Activated CD4-positive, alpha-beta T cell treated with anti-CD3 and anti-CD28 coated beads, Interleukin-2, amount 10 ng/mL, durations not matched to agents 7 days and 5 days (primary cell): ENCODE measurements around the gene VHLL. TPM values are rescaled to one million over a fixed set of nuclear protein-coding genes. Genes with fewer than 3 reads are reported as not detected.
"Not testable (repeated sequence)": the region's sequence is repeated elsewhere in the genome, so short reads cannot be mapped to it uniquely, and the experiment has no call there.

Source experiments
- CTCF ChIA-PET: fragments of 350-600 bp; sonication (Branson Sonifier 250); formaldehyde crosslinking; loops from one replicate; lab custom pipeline; 2021; ENCODE audit warnings: antibody characterized with exemption; lab: Charles Lee
- POLR2A ChIA-PET: fragments of 350-600 bp; sonication (Branson Sonifier 250); formaldehyde crosslinking; loops from one replicate; lab custom pipeline; 2021; ENCODE audit warnings: antibody characterized with exemption; lab: Charles Lee
- DNase-seq: peaks from one replicate; pipeline ENCODE4 v3.0.0-alpha.2; 2020
- H3K27ac Mint-ChIP-seq: one replicate; pipeline ENCODE4 v1.8.0; 2021; ENCODE audit warnings: mild to moderate bottlenecking, moderate library complexity, mixed read lengths
- H3K27me3 Mint-ChIP-seq: one replicate; pipeline ENCODE4 v1.8.0; 2021; ENCODE audit warnings: mixed read lengths
- H3K36me3 Mint-ChIP-seq: one replicate; pipeline ENCODE4 v1.8.0; 2021; ENCODE audit warnings: low read depth, mixed read lengths
- H3K4me1 Mint-ChIP-seq: one replicate; pipeline ENCODE4 v1.8.0; 2021; ENCODE audit warnings: mixed read lengths
- H3K4me3 Mint-ChIP-seq: one replicate; pipeline ENCODE4 v1.8.0; 2021; ENCODE audit warnings: mild to moderate bottlenecking, moderate library complexity, mixed read lengths
- H3K9me3 Mint-ChIP-seq: one replicate; pipeline ENCODE4 v1.8.0; 2021; ENCODE audit warnings: mixed read lengths
- total RNA-seq, 2 experiments: library from RNA; stranded (reverse); gene quantifications; one replicate each; pipeline ENCODE4 v1.2.3, GENCODE V29; 2021

The VHLL gene
- total RNA-seq = under 1 TPM in 1 of 2 experiments, not detected in 1; 0.52 TPM

GRCh38 chr1:156298852-156299357 is at the start of gene VHLL:
Gene VHLL, minus strand, starts transcription at chr1:156299307. Its CDS starts 118 bp downstream, at chr1:156299189.
- Mint-ChIP-seq H3K27ac (peak within 1 kb of the TSS; percentile 31), H3K4me1 (peaks cover 19% of the 10 kb centered on the region), H3K27me3 (no peaks in the 10 kb centered on the region), H3K36me3 (no peaks in the 10 kb centered on the region), H3K4me3 (no peak within 1 kb of the TSS), H3K9me3 (no peaks in the 10 kb centered on the region)
- ChIA-PET POLR2A (no interaction called here), CTCF (interaction anchor here (0.6 to 4.0 kb wide), 3 partner anchors 13 to 157 kb away, joined by 3 to 11 read pairs (median 3); partner anchors contain the start of genes SMG5 and TMEM79)
- DNase-seq = no peak

- ChIA-PET CTCF (interaction anchor here (0.8 to 1.6 kb wide), 2 partner anchors 24 to 38 kb away, joined by 3 to 4 read pairs; no protein-coding TSS in a partner anchor), POLR2A (no interaction called here)
- DNase-seq = no peak
- Mint-ChIP-seq H3K4me3 (no peak overlapping the region), H3K36me3 (no peaks in the 10 kb centered on the region), H3K9me3 (no peaks in the 10 kb centered on the region), H3K4me1 (peaks cover 5% of the 10 kb centered on the region), H3K27me3 (peaks cover 25% of the 10 kb centered on the region), H3K27ac (no peak overlapping the region)
These were observed 48.2 kb upstream of the VHLL start for GRCh38 chr1:156347331-156347730.

GRCh38 chr1:156346636-156347035 is 47.5 kb upstream of the VHLL start:
- no peak for DNase-seq
- Mint-ChIP-seq H3K27me3 (peaks cover 25% of the 10 kb centered on the region), H3K27ac (no peak overlapping the region), H3K36me3 (no peaks in the 10 kb centered on the region), H3K9me3 (no peaks in the 10 kb centered on the region), H3K4me3 (no peak overlapping the region), H3K4me1 (peaks cover 5% of the 10 kb centered on the region)
- POLR2A ChIA-PET = interaction anchor here (0.6 kb wide), 1 partner anchor 1813 kb away, joined by 3 read pairs; no protein-coding TSS in a partner anchor
- CTCF ChIA-PET = interaction anchor here (1.1 kb wide), 1 partner anchor 39 kb away, joined by 3 read pairs; no protein-coding TSS in a partner anchor

- ChIA-PET CTCF (interaction anchor here (0.6 to 1.1 kb wide), 2 partner anchors 39 to 318 kb away, joined by 3 to 4 read pairs; no protein-coding TSS in a partner anchor), POLR2A (interaction anchor here (0.6 kb wide), 1 partner anchor 1813 kb away, joined by 3 read pairs; no protein-coding TSS in a partner anchor)
- H3K4me1 Mint-ChIP-seq, DNase-seq, H3K27ac Mint-ChIP-seq, H3K9me3 Mint-ChIP-seq, H3K4me3 Mint-ChIP-seq, H3K36me3 Mint-ChIP-seq: not testable (repeated sequence)
- H3K27me3 Mint-ChIP-seq = peaks cover 22% of the 10 kb centered on the region
These were observed 46.9 kb upstream of the VHLL start for GRCh38 chr1:156346035-156346434.

GRCh38 chr1:156344409-156344808 is 45.3 kb upstream of the VHLL start:
- peaks cover under 1% of the 10 kb centered on the region for H3K4me1 Mint-ChIP-seq
- H3K27me3 Mint-ChIP-seq = peaks cover 20% of the 10 kb centered on the region
- POLR2A ChIA-PET = no interaction called here
- CTCF ChIA-PET = interaction anchor here (0.7 to 1.3 kb wide), 4 partner anchors 12 to 102 kb away, joined by 3 to 5 read pairs (median 4); no protein-coding TSS in a partner anchor
- H3K4me3 Mint-ChIP-seq = no peak overlapping the region
- no peaks in the 10 kb centered on the region for H3K36me3 Mint-ChIP-seq
- DNase-seq = no peak
- no peaks in the 10 kb centered on the region for H3K9me3 Mint-ChIP-seq
- H3K27ac Mint-ChIP-seq = no peak overlapping the region

- Mint-ChIP-seq H3K4me3 (no peak overlapping the region), H3K9me3 (no peaks in the 10 kb centered on the region)
- CTCF ChIA-PET = interaction anchor here (0.8 to 0.9 kb wide), 2 partner anchors 43 to 276 kb away, joined by 3 read pairs; no protein-coding TSS in a partner anchor
These were observed 43.3 kb upstream of the VHLL start for GRCh38 chr1:156342166-156342955.

GRCh38 chr1:156338180-156338976 is 39.3 kb upstream of the VHLL start, which contains the start of the genes CCT3 and TSACC:
Gene CCT3, minus strand, starts transcription at chr1:156338292. Its CDS starts 108 bp downstream, at chr1:156338184.
Gene TSACC, plus strand, starts transcription at chr1:156338526. Its CDS starts 1,232 bp downstream, at chr1:156339758.
- POLR2A ChIA-PET = no interaction called here
- H3K9me3 Mint-ChIP-seq = no peaks in the 10 kb centered on the region
- peak; percentile 99 for DNase-seq
- CTCF ChIA-PET = interaction anchor here (0.6 to 1.1 kb wide), 4 partner anchors 19 to 110 kb away, joined by 3 to 5 read pairs (median 3); partner anchors contain the start of gene SMG5
- H3K27ac Mint-ChIP-seq = peak within 1 kb of the TSS; percentile 92
- H3K4me1 Mint-ChIP-seq = peaks cover 30% of the 10 kb centered on the region
- H3K36me3 Mint-ChIP-seq = peaks cover 37% of the 10 kb centered on the region
- H3K27me3 Mint-ChIP-seq = peaks cover 1% of the 10 kb centered on the region
- H3K4me3 Mint-ChIP-seq = peak within 1 kb of the TSS; percentile 96

More at GRCh38 chr1:156342166-156342955, 43.3 kb upstream of the VHLL start:
- DNase-seq = no peak
- Mint-ChIP-seq H3K36me3 (peaks cover 3% of the 10 kb centered on the region), H3K27ac (no peak overlapping the region), H3K4me1 (peaks cover 7% of the 10 kb centered on the region), H3K27me3 (peaks cover 13% of the 10 kb centered on the region)
- POLR2A ChIA-PET = no interaction called here

GRCh38 chr1:156337888-156338179 is 38.7 kb upstream of the VHLL start:
- peak overlapping the region; percentile 92 for H3K27ac Mint-ChIP-seq
- ChIA-PET CTCF (interaction anchor here (0.6 to 1.1 kb wide), 5 partner anchors 18 to 110 kb away, joined by 3 to 5 read pairs (median 3); partner anchors contain the start of gene SMG5), POLR2A (no interaction called here)
- H3K9me3 Mint-ChIP-seq = no peaks in the 10 kb centered on the region
- peaks cover 40% of the 10 kb centered on the region for H3K36me3 Mint-ChIP-seq
- peaks cover 30% of the 10 kb centered on the region for H3K4me1 Mint-ChIP-seq
- no peaks in the 10 kb centered on the region for H3K27me3 Mint-ChIP-seq
- peak overlapping the region; percentile 96 for H3K4me3 Mint-ChIP-seq
- DNase-seq = no peak

- H3K4me1 Mint-ChIP-seq = peaks cover 30% of the 10 kb centered on the region
- H3K9me3 Mint-ChIP-seq = no peaks in the 10 kb centered on the region
- peak overlapping the region; percentile 96 for H3K4me3 Mint-ChIP-seq
- ChIA-PET POLR2A (no interaction called here), CTCF (interaction anchor here (0.6 to 1.1 kb wide), 5 partner anchors 17 to 1308 kb away, joined by 3 to 5 read pairs (median 3); partner anchors contain the start of gene SMG5)
- H3K36me3 Mint-ChIP-seq = peaks cover 43% of the 10 kb centered on the region
- DNase-seq = no peak
- H3K27ac Mint-ChIP-seq = peak overlapping the region; percentile 92
- no peaks in the 10 kb centered on the region for H3K27me3 Mint-ChIP-seq
These were observed 38.2 kb upstream of the VHLL start for GRCh38 chr1:156337052-156337887.

- ChIA-PET CTCF (interaction anchor here (0.6 to 0.8 kb wide), 5 partner anchors 94 to 747 kb away, joined by 3 to 4 read pairs (median 4); partner anchors contain the start of gene BGLAP), POLR2A (no interaction called here)
- no peaks in the 10 kb centered on the region for H3K27me3 Mint-ChIP-seq
- peak overlapping the region; percentile 92 for H3K27ac Mint-ChIP-seq
- no peaks in the 10 kb centered on the region for H3K9me3 Mint-ChIP-seq
- peak overlapping the region; percentile 96 for H3K4me3 Mint-ChIP-seq
- H3K4me1 Mint-ChIP-seq = peaks cover 30% of the 10 kb centered on the region
- H3K36me3 Mint-ChIP-seq = peaks cover 47% of the 10 kb centered on the region
- no peak for DNase-seq
These were observed 37.1 kb upstream of the VHLL start for GRCh38 chr1:156336242-156336641.

GRCh38 chr1:156323179-156323578 is 24.1 kb upstream of the VHLL start:
- CTCF ChIA-PET = interaction anchor here (0.6 to 1.2 kb wide), 3 partner anchors 10 to 98 kb away, joined by 3 to 6 read pairs (median 3); no protein-coding TSS in a partner anchor
- H3K27me3 Mint-ChIP-seq, H3K9me3 Mint-ChIP-seq, POLR2A ChIA-PET, H3K4me1 Mint-ChIP-seq, H3K27ac Mint-ChIP-seq, H3K4me3 Mint-ChIP-seq, DNase-seq: not testable (repeated sequence)
- peaks cover 36% of the 10 kb centered on the region for H3K36me3 Mint-ChIP-seq
